Measurements from ENCODE around the gene KIF21B.

The KIF21B gene

GRCh38 chr1:201023517-201023902, at the start of gene KIF21B:
Gene KIF21B (minus strand): TSS chr1:201023714. CDS start chr1:201023383, 331 bp downstream.
- peak; percentile 79 to 84 for DNase-seq (ENCODE audit: low read depth in 1 of 2, low spot score in 1 of 2)

GRCh38 chr1:201072922-201073321, 49.4 kb upstream of the KIF21B start:
- no peak for DNase-seq (ENCODE audit: low read depth in 1 of 2, low spot score in 1 of 2)

GRCh38 chr1:201072149-201072548, 48.6 kb upstream of the KIF21B start:
- no peak for DNase-seq (ENCODE audit: low read depth in 1 of 2, low spot score in 1 of 2)

GRCh38 chr1:201069636-201070035, 46.1 kb upstream of the KIF21B start:
- no peak for DNase-seq (ENCODE audit: low read depth in 1 of 2, low spot score in 1 of 2)

- DNase-seq (ENCODE audit: low read depth in 1 of 2, low spot score in 1 of 2) = no peak
These were observed 45.5 kb upstream of the KIF21B start for GRCh38 chr1:201068976-201069375.

GRCh38 chr1:201066986-201067385, 43.5 kb upstream of the KIF21B start:
- DNase-seq (ENCODE audit: low read depth in 1 of 2, low spot score in 1 of 2) = no peak

GRCh38 chr1:201065686-201066085, 42.2 kb upstream of the KIF21B start:
- no peak for DNase-seq (ENCODE audit: low read depth in 1 of 2, low spot score in 1 of 2)

- no peak for DNase-seq (ENCODE audit: low read depth in 1 of 2, low spot score in 1 of 2)
These were observed 41.3 kb upstream of the KIF21B start for GRCh38 chr1:201064806-201065205.

- DNase-seq (ENCODE audit: low read depth in 1 of 2, low spot score in 1 of 2) = no peak
These were observed 39.6 kb upstream of the KIF21B start for GRCh38 chr1:201063145-201063544.

GRCh38 chr1:201062511-201063091, 39.1 kb upstream of the KIF21B start:
- no peak for DNase-seq (ENCODE audit: low read depth in 1 of 2, low spot score in 1 of 2)

- no peak for DNase-seq (ENCODE audit: low read depth in 1 of 2, low spot score in 1 of 2)
These were observed 38.4 kb upstream of the KIF21B start for GRCh38 chr1:201061886-201062285.

- no peak for DNase-seq (ENCODE audit: low read depth in 1 of 2, low spot score in 1 of 2)
These were observed 37.5 kb upstream of the KIF21B start for GRCh38 chr1:201061049-201061448.

GRCh38 chr1:201060586-201060985, 37.1 kb upstream of the KIF21B start:
- DNase-seq (ENCODE audit: low read depth in 1 of 2, low spot score in 1 of 2) = no peak

- DNase-seq (ENCODE audit: low read depth in 1 of 2, low spot score in 1 of 2) = no peak
These were observed 36.5 kb upstream of the KIF21B start for GRCh38 chr1:201059871-201060555.

GRCh38 chr1:201059401-201059800, 35.9 kb upstream of the KIF21B start:
- DNase-seq (ENCODE audit: low read depth in 1 of 2, low spot score in 1 of 2) = no peak

- DNase-seq (ENCODE audit: low read depth in 1 of 2, low spot score in 1 of 2) = no peak
These were observed 30.6 kb upstream of the KIF21B start for GRCh38 chr1:201054091-201054543.

GRCh38 chr1:201053155-201053860, 29.8 kb upstream of the KIF21B start:
- DNase-seq (ENCODE audit: low read depth in 1 of 2, low spot score in 1 of 2) = no peak

GRCh38 chr1:201051399-201051798, 27.9 kb upstream of the KIF21B start:
- DNase-seq (ENCODE audit: low read depth in 1 of 2, low spot score in 1 of 2) = no peak

GRCh38 chr1:201050515-201051277, 27.2 kb upstream of the KIF21B start:
- DNase-seq (ENCODE audit: low read depth in 1 of 2, low spot score in 1 of 2) = no peak

- DNase-seq (ENCODE audit: low read depth in 1 of 2, low spot score in 1 of 2) = no peak
These were observed 25.8 kb upstream of the KIF21B start for GRCh38 chr1:201049248-201049831.

GRCh38 chr1:201048521-201048920, 25.0 kb upstream of the KIF21B start:
- DNase-seq (ENCODE audit: low read depth in 1 of 2, low spot score in 1 of 2) = no peak

Measured in activated CD4-positive, alpha-beta T cell treated with anti-CD3 and anti-CD28 coated beads, Interleukin-2, amount 50 U/mL, for 24 hours (primary cell).